Thoracic aorta (tissue), 2 donors: ENCODE results near the gene LETMD1. TPM values are rescaled to one million over a fixed set of nuclear protein-coding genes. Genes with fewer than 3 reads are reported as not detected.

ENCODE experiments used
- ATAC-seq: fragments of 150-250 bp; one replicate; pipeline ENCODE4 v1.8.0; 2017; ENCODE audit warnings: low read depth; ENCODE audit not compliant: insufficient number of reproducible peaks, low FRiP score
- DNase-seq: peaks from one replicate; pipeline ENCODE4 v3.0.0-alpha.2; 2020; ENCODE audit warnings: low spot score
- H3K27ac ChIP-seq, 2 donors: fragments of 200-600 bp; sonication (generic); 1 replicate in 1 of 2; 2 replicates in 1 of 2; pipeline ENCODE4 v1.5.1; 2016; ENCODE audit warnings: mild to moderate bottlenecking in 2 of 2, moderate library complexity in 2 of 2
- H3K27me3 ChIP-seq: fragments of 200-600 bp; sonication (generic); replicated peaks from 2 replicates; pipeline ENCODE4 v1.6.0; 2016; ENCODE audit warnings: mild to moderate bottlenecking; ENCODE audit not compliant: insufficient read depth
- H3K36me3 ChIP-seq: fragments of 200-600 bp; sonication (generic); one replicate; pipeline ENCODE4 v1.5.1; 2016
- H3K4me1 ChIP-seq, 2 donors: fragments of 200-600 bp; sonication (generic); 1 replicate in 1 of 2; 2 replicates in 1 of 2; pipeline versions ENCODE4 v1.5.1 to v1.6.0; 2016; ENCODE audit warnings: low read depth in 2 of 2, mild to moderate bottlenecking in 1 of 2; ENCODE audit not compliant: control insufficient read depth in 1 of 2
- H3K4me3 ChIP-seq: fragments of 200-600 bp; sonication (generic); 2 replicates; pipeline ENCODE4 v1.5.1; 2016; ENCODE audit warnings: mild to moderate bottlenecking
- H3K9me3 ChIP-seq: fragments of 200-600 bp; sonication (generic); 2 replicates; pipeline ENCODE4 v1.5.1; 2016
- CTCF ChIP-seq: fragments of 200-600 bp; sonication (generic); IDR thresholded peaks from one replicate; pipeline ENCODE4 v1.5.1; 2019; ENCODE audit warnings: antibody characterized with exemption
- total RNA-seq, 2 donors: library from RNA; depleted of rRNA; stranded (reverse); fragments of >200 nt; gene quantifications; one replicate each; pipeline versions ENCODE4 v1.1.0 to v1.2.3, GENCODE V29; 2016

Gene LETMD1
- total RNA-seq, 2 donors from 2014 or later, result 42.4 to 52.1 TPM

GRCh38 chr12:51020448-51021182, 27.5 kb upstream of the LETMD1 start:
- ATAC-seq, result no peak
- no peak for TF ChIP-seq CTCF
- no peaks in the 10 kb centered on the region for H3K36me3 ChIP-seq
- no peak overlapping the region for H3K4me3 ChIP-seq
- no peaks in the 10 kb centered on the region for H3K27me3 ChIP-seq
- DNase-seq, result no peak
- no peak overlapping the region for H3K27ac ChIP-seq
- peaks cover 27 to 36% of the 10 kb centered on the region in 2 donors for H3K4me1 ChIP-seq
- H3K9me3 ChIP-seq, result no peaks in the 10 kb centered on the region

- peak overlapping the region in 1 of 2 donors; percentile 22 for H3K27ac ChIP-seq
- H3K4me1 ChIP-seq, result peaks cover 27 to 36% of the 10 kb centered on the region in 2 donors
- no peak for TF ChIP-seq CTCF
- DNase-seq (no peak), ATAC-seq (no peak)
- H3K4me3 ChIP-seq, result no peak overlapping the region
- H3K27me3 ChIP-seq, result no peaks in the 10 kb centered on the region
- no peaks in the 10 kb centered on the region for H3K36me3 ChIP-seq
- H3K9me3 ChIP-seq, result no peaks in the 10 kb centered on the region
Measured at GRCh38 chr12:51021694-51022093, 26.4 kb upstream of the LETMD1 start.

GRCh38 chr12:51023625-51024382, 24.3 kb upstream of the LETMD1 start:
- ATAC-seq, result no peak
- Histone ChIP-seq H3K27me3 (no peaks in the 10 kb centered on the region), H3K36me3 (no peaks in the 10 kb centered on the region), H3K4me3 (peak overlapping the region; percentile 87), H3K9me3 (no peaks in the 10 kb centered on the region), H3K27ac (peak overlapping the region; percentile 93 to 95), H3K4me1 (peaks cover 22 to 36% of the 10 kb centered on the region in 2 donors)
- TF ChIP-seq CTCF, result no peak
- DNase-seq, result no peak

- no peaks in the 10 kb centered on the region for H3K27me3 ChIP-seq
- no peak for DNase-seq
- TF ChIP-seq CTCF, result no peak
- H3K4me1 ChIP-seq, result peaks cover 22 to 30% of the 10 kb centered on the region in 2 donors
- ATAC-seq, result no peak
- peak overlapping the region; percentile 87 for H3K4me3 ChIP-seq
- H3K9me3 ChIP-seq, result no peaks in the 10 kb centered on the region
- peak overlapping the region; percentile 93 to 95 for H3K27ac ChIP-seq
- no peaks in the 10 kb centered on the region for H3K36me3 ChIP-seq
Measured at GRCh38 chr12:51025338-51025835, 22.7 kb upstream of the LETMD1 start.
